HCT116 (cell line): ENCODE results near the gene SH2D3C. TPM values are rescaled to one million over a fixed set of nuclear protein-coding genes. Genes with fewer than 3 reads are reported as not detected.

Experiments
- ATAC-seq: fragments of 200-7000 bp; cut with Tn5 transposase; 2 replicates; pipeline ENCODE4 v1.9.1; 2020; ENCODE audit warnings: mild to moderate bottlenecking, moderate library complexity
- BruUV-seq: library from RNA; stranded (reverse); fragments of 400-500 nt; replicated peaks from 2 replicates; lab custom pipeline; 2021; lab: Mats Ljungman, UMichigan
- CTCF ChIA-PET: fragments of 300-600 bp; sonication (Branson Sonifier 250); formaldehyde crosslinking; loops from one replicate; lab custom pipeline; 2021; ENCODE audit warnings: antibody characterized with exemption; lab: Charles Lee
- POLR2A ChIA-PET: fragments of 300-600, 350-600 bp; sonication (Branson Sonifier 250); formaldehyde crosslinking; loops from one replicate; lab custom pipeline; 2021; ENCODE audit warnings: antibody characterized with exemption; lab: Charles Lee
- RAD21 ChIA-PET, 2 experiments: fragments of 300-600 bp; sonication (Branson Sonifier 250); formaldehyde crosslinking; loops; one replicate each; lab custom pipeline; 2023; ENCODE audit warnings: low total read pairs in 2 of 2; ENCODE audit not compliant: uncharacterized antibody in 2 of 2, unreplicated experiment in 2 of 2, low non-redundant PET in 1 of 2; lab: Charles Lee
- DNase-seq: peaks from one replicate; pipeline ENCODE4 v3.0.0-alpha.2; 2010; ENCODE audit warnings: low read depth, low spot score
- H2AFZ ChIP-seq: fragments of 200-600 bp; shearing (Covaris generic), sonication (generic); 2 replicates; pipeline ENCODE4 v1.6.1; 2017; ENCODE audit warnings: low read depth, mixed run types, mixed read lengths, antibody characterized with exemption, low read length; ENCODE audit not compliant: poor library complexity, severe bottlenecking
- H3K27ac ChIP-seq: 2 replicates; pipeline ENCODE4 v1.5.1; 2012; ENCODE audit warnings: low read depth, low read length
- H3K27me3 ChIP-seq: fragments of 200-600 bp; sonication (generic); 2 replicates; pipeline ENCODE4 v1.6.1; 2016; ENCODE audit warnings: mixed run types, low read length, mixed read lengths; ENCODE audit not compliant: insufficient read depth
- H3K36me3 ChIP-seq, 2 experiments: fragments of 200-500 bp in 1 of 2; fragments of 200-600 bp in 1 of 2; sonication (Bioruptor generic) in 1 of 2; sonication (generic) in 1 of 2; 2 replicates each; pipeline versions ENCODE4 v1.5.1 to v1.6.1; 2014 to 2016; ENCODE audit warnings: low read length in 2 of 2, inconsistent platforms in 1 of 2, mixed read lengths in 1 of 2, mixed run types in 1 of 2; ENCODE audit not compliant: insufficient read depth in 2 of 2, control insufficient read depth in 1 of 2
- H3K4me1 ChIP-seq, 2 experiments: fragments of 200-600 bp in 1 of 2; sonication (generic) in 1 of 2; 2 replicates each; pipeline versions ENCODE4 v1.5.1 to v1.6.1; 2012 to 2017; ENCODE audit warnings: low read length in 2 of 2, inconsistent platforms in 1 of 2, mild to moderate bottlenecking in 1 of 2, mixed read lengths in 1 of 2, mixed run types in 1 of 2, moderate library complexity in 1 of 2; ENCODE audit not compliant: insufficient read depth in 2 of 2, control insufficient read depth in 1 of 2
- H3K4me2 ChIP-seq: fragments of 200-600 bp; sonication (generic); 2 replicates; pipeline ENCODE4 v1.6.1; 2017; ENCODE audit warnings: mixed run types, low read length, mixed read lengths
- H3K4me3 ChIP-seq, 2 experiments: fragments of 200-600 bp in 1 of 2; sonication (generic) in 1 of 2; replicated peaks in 1 of 2; 2 replicates each; pipeline ENCODE4 v1.5.1; 2011 to 2016; ENCODE audit warnings: low read length in 2 of 2, control low read depth in 1 of 2, low read depth in 1 of 2, mild to moderate bottlenecking in 1 of 2, mixed read lengths in 1 of 2, mixed run types in 1 of 2
- H3K79me2 ChIP-seq: fragments of 200-600 bp; sonication (generic); 2 replicates; pipeline ENCODE4 v1.6.1; 2017; ENCODE audit warnings: mild to moderate bottlenecking, mixed run types, low read length, moderate library complexity, mixed read lengths; ENCODE audit not compliant: insufficient read depth
- H3K9ac ChIP-seq: fragments of 200-600 bp; sonication (generic); 2 replicates; pipeline ENCODE4 v1.6.1; 2016; ENCODE audit warnings: low read length, mixed read lengths
- H3K9me2 ChIP-seq: fragments of 200-600 bp; sonication (generic), shearing (Covaris generic); 2 replicates; pipeline ENCODE4 v1.6.1; 2017; ENCODE audit warnings: mixed run types, mild to moderate bottlenecking, moderate library complexity; ENCODE audit not compliant: insufficient read depth
- H3K9me3 ChIP-seq, 2 experiments: fragments of 200-500 bp in 1 of 2; fragments of 200-600 bp in 1 of 2; sonication (Bioruptor generic) in 1 of 2; sonication (generic) in 1 of 2; 2 replicates each; pipeline ENCODE4 v1.6.1; 2014 to 2017; ENCODE audit warnings: low read length in 2 of 2, mixed read lengths in 2 of 2, inconsistent platforms in 1 of 2, low read depth in 1 of 2, mild to moderate bottlenecking in 1 of 2, mixed run types in 1 of 2, moderate library complexity in 1 of 2; ENCODE audit not compliant: control insufficient read depth in 1 of 2, insufficient read depth in 1 of 2
- H4K20me1 ChIP-seq: fragments of 200-600 bp; sonication (generic), shearing (Covaris generic); 2 replicates; pipeline ENCODE4 v1.6.1; 2017; ENCODE audit warnings: mixed run types, mild to moderate bottlenecking, moderate library complexity; ENCODE audit not compliant: insufficient read depth
- CBX3 ChIP-seq: IDR thresholded peaks from 2 replicates; pipeline ENCODE4 v1.6.1; 2012; ENCODE audit warnings: low read depth
- EGR1 ChIP-seq: IDR thresholded peaks from 2 replicates; pipeline ENCODE4 v1.6.1; 2012; ENCODE audit warnings: low read depth
- FOSL1 ChIP-seq: IDR thresholded peaks from 2 replicates; pipeline ENCODE4 v1.6.1; 2012; ENCODE audit warnings: low read depth
- JUND ChIP-seq: IDR thresholded peaks from 2 replicates; pipeline ENCODE4 v1.6.1; 2012
- MAX ChIP-seq: IDR thresholded peaks from 2 replicates; pipeline ENCODE4 v1.6.1; 2012
- POLR2A ChIP-seq: IDR thresholded peaks from 2 replicates; pipeline ENCODE4 v1.7.0; 2011; ENCODE audit warnings: borderline replicate concordance; ENCODE audit not compliant: insufficient read depth, insufficient read length; ENCODE audit errors: extremely low read depth
- POLR2AphosphoS5 ChIP-seq: IDR thresholded peaks from 2 replicates; pipeline ENCODE4 v1.6.1; 2011; ENCODE audit warnings: mild to moderate bottlenecking, low read depth, low read length, moderate library complexity
- RAD21 ChIP-seq: IDR thresholded peaks from 2 replicates; pipeline ENCODE4 v1.6.1; 2012; ENCODE audit warnings: low read depth, mild to moderate bottlenecking
- REST ChIP-seq: IDR thresholded peaks from 2 replicates; pipeline ENCODE4 v1.6.1; 2012; ENCODE audit warnings: low read depth
- SIN3A ChIP-seq: IDR thresholded peaks from 2 replicates; pipeline ENCODE4 v1.6.1; 2012; ENCODE audit warnings: low read depth
- SP1 ChIP-seq: IDR thresholded peaks from 2 replicates; pipeline ENCODE4 v1.6.1; 2012; ENCODE audit warnings: low read depth
- SRF ChIP-seq: IDR thresholded peaks from 2 replicates; pipeline ENCODE4 v1.6.1; 2012; ENCODE audit warnings: low read depth
- ZBTB33 ChIP-seq: IDR thresholded peaks from 2 replicates; pipeline ENCODE4 v1.6.1; 2011; ENCODE audit warnings: mild to moderate bottlenecking, low read length, moderate library complexity; ENCODE audit not compliant: insufficient replicate concordance; ENCODE audit errors: extremely low read depth
- intact Hi-C: fragments of 100-400 bp; cut with micrococcal nuclease; formaldehyde crosslinking; loops from 2 replicates; pipeline ENCODE4 v1.10.0; 2022
- total RNA-seq: library from RNA; stranded (reverse); gene quantifications from one replicate; pipeline ENCODE4 v1.2.1, GENCODE V29; 2021; ENCODE audit not compliant: unreplicated experiment

Gene SH2D3C
- total RNA-seq, 1 experiment from 2014 or later: 1.3 TPM

- Histone ChIP-seq H3K9me2 (no peaks in the 10 kb centered on the region), H3K79me2 (no peaks in the 10 kb centered on the region), H2AFZ (no peak overlapping the region), H3K27me3 (no peaks in the 10 kb centered on the region), H3K4me2 (no peak overlapping the region), H3K27ac (no peak overlapping the region), H3K36me3 (peaks cover 12 to 13% of the 10 kb centered on the region in 2 experiments; a peak in 3 of 4 replicates), H3K4me3 (no peak overlapping the region), H3K9me3 (no peaks in the 10 kb centered on the region), H3K4me1 (no peaks in the 10 kb centered on the region), H4K20me1 (no peaks in the 10 kb centered on the region), H3K9ac (no peak overlapping the region)
- intact Hi-C loops: no loop called here
- RAD21 ChIA-PET: no interaction called here
- CTCF ChIA-PET: no interaction called here
- TF ChIP-seq FOSL1 (no peak), POLR2A (no peak), EGR1 (no peak), SIN3A (no peak), SRF (no peak), CBX3 (no peak), REST (no peak), POLR2AphosphoS5 (no peak), ZBTB33 (no peak), JUND (no peak), RAD21 (no peak), MAX (no peak), SP1 (no peak)
- POLR2A ChIA-PET: interaction anchor here (1.1 kb wide), 1 partner anchor 103 kb away, joined by 3 read pairs; no protein-coding TSS in a partner anchor
- DNase-seq (no peak), ATAC-seq (no peak)
- no TSS peak for BruUV-seq
Observed at GRCh38 chr9:127817881-127818434, 39.5 kb upstream of the SH2D3C start.
